Natural killer cell (primary cell): ENCODE results near the gene ATP9A. TPM values are rescaled to one million over a fixed set of nuclear protein-coding genes. Genes with fewer than 3 reads are reported as not detected.
A peak's percentile ranks its signal among the peaks of the same experiment; 100 is the strongest.

Source experiments
- ATAC-seq, 3 donors: fragments of 150-1000 bp in 2 of 3; fragments of 200-7000 bp in 1 of 3; cut with Tn5 transposase; 1 replicate in 1 of 3; 2 replicates in 2 of 3; pipeline ENCODE4 v1.10.0; 2021; ENCODE audit warnings: mild to moderate bottlenecking in 2 of 3, moderate library complexity in 2 of 3
- DNase-seq, 2 donors: peaks; one replicate each; pipeline versions ENCODE4 v3.0.0 to v3.0.0-alpha.2; 2013 to 2021; ENCODE audit warnings: mixed read lengths in 1 of 2
- H3K27ac ChIP-seq: one replicate; pipeline ENCODE4 v1.5.1; 2013; ENCODE audit warnings: mild to moderate bottlenecking, low read length
- H3K27me3 ChIP-seq: one replicate; pipeline ENCODE4 v1.6.1; 2013; ENCODE audit warnings: low read length; ENCODE audit not compliant: control insufficient read depth, insufficient read depth
- H3K36me3 ChIP-seq: one replicate; pipeline ENCODE4 v1.6.1; 2013; ENCODE audit warnings: low read length; ENCODE audit not compliant: control insufficient read depth, insufficient read depth
- H3K4me1 ChIP-seq: one replicate; pipeline ENCODE4 v1.6.1; 2013; ENCODE audit warnings: low read length; ENCODE audit not compliant: control insufficient read depth, insufficient read depth
- H3K4me3 ChIP-seq: one replicate; pipeline ENCODE4 v1.5.1; 2013; ENCODE audit warnings: low read length
- H3K9me3 ChIP-seq: one replicate; pipeline ENCODE4 v1.6.1; 2013; ENCODE audit warnings: low read length; ENCODE audit not compliant: control insufficient read depth, insufficient read depth
- H3K27ac Mint-ChIP-seq, 2 donors: one replicate each; pipeline ENCODE4 v1.8.0; 2022; ENCODE audit warnings: mild to moderate bottlenecking in 2 of 2, mixed read lengths in 2 of 2, moderate library complexity in 1 of 2
- H3K27me3 Mint-ChIP-seq, 2 donors: one replicate each; pipeline ENCODE4 v1.8.0; 2022; ENCODE audit warnings: low read depth in 2 of 2, mixed read lengths in 2 of 2
- H3K36me3 Mint-ChIP-seq: one replicate; pipeline ENCODE4 v1.8.0; 2022; ENCODE audit warnings: mixed read lengths
- H3K4me1 Mint-ChIP-seq, 2 donors: one replicate each; pipeline ENCODE4 v1.8.0; 2022; ENCODE audit warnings: mixed read lengths in 2 of 2
- H3K4me3 Mint-ChIP-seq: one replicate; pipeline ENCODE4 v1.8.0; 2022; ENCODE audit warnings: mild to moderate bottlenecking, moderate library complexity, mixed read lengths
- H3K9me3 Mint-ChIP-seq, 2 donors: one replicate each; pipeline ENCODE4 v1.8.0; 2022; ENCODE audit warnings: mixed read lengths in 2 of 2
- CTCF ChIP-seq: fragments of 200-600 bp; IDR thresholded peaks from one replicate; pipeline ENCODE4 v1.8.0; 2022; ENCODE audit warnings: antibody characterized with exemption
- WGBS: methylation state at CpG from one replicate; pipeline ENCODE4 v1.1.7; 2013; ENCODE audit warnings: missing lambda C conversion rate; ENCODE audit not compliant: insufficient coverage; 5-methylcytosine and 5-hydroxymethylcytosine counted together
- intact Hi-C: fragments of 100-400 bp; cut with micrococcal nuclease; formaldehyde crosslinking; loops from one replicate; pipeline ENCODE4 v1.14.2; 2022
- total RNA-seq, 4 donors: library from RNA; stranded (reverse); fragments of 120-200 nt in 1 of 4; gene quantifications; one replicate each; pipeline versions ENCODE4 v1.2.3 to v1.2.4, GENCODE V29; 2013 to 2022

ATP9A gene
- total RNA-seq, 3 donors from 2014 or later (not counting 1 experiment from before 2014, with no cell fraction given), result 1.4 to 46.8 (median 1.9) TPM

GRCh38 chr20:51633430-51633829, 134.8 kb downstream of the ATP9A start:
- no peaks in the 10 kb centered on the region for H3K36me3 ChIP-seq
- Mint-ChIP-seq H3K27me3 (no peaks in the 10 kb centered on the region), H3K9me3 (no peaks in the 10 kb centered on the region), H3K36me3 (peaks cover 7% of the 10 kb centered on the region), H3K4me1 (peaks cover 19 to 29% of the 10 kb centered on the region in 2 donors), H3K4me3 (no peak overlapping the region), H3K27ac (no peak overlapping the region)
- no peak overlapping the region for H3K27ac ChIP-seq
- DNase-seq, result no peak
- no peak for TF ChIP-seq CTCF
- no peak overlapping the region for H3K4me3 ChIP-seq
- 99% methylated on average over 3 of the region's 3 CpGs for WGBS
- intact Hi-C loops, result no loop called here
- ATAC-seq, result no peak
- no peaks in the 10 kb centered on the region for H3K27me3 ChIP-seq
- no peaks in the 10 kb centered on the region for H3K9me3 ChIP-seq
- H3K4me1 ChIP-seq, result peaks cover 20% of the 10 kb centered on the region

DNA sequence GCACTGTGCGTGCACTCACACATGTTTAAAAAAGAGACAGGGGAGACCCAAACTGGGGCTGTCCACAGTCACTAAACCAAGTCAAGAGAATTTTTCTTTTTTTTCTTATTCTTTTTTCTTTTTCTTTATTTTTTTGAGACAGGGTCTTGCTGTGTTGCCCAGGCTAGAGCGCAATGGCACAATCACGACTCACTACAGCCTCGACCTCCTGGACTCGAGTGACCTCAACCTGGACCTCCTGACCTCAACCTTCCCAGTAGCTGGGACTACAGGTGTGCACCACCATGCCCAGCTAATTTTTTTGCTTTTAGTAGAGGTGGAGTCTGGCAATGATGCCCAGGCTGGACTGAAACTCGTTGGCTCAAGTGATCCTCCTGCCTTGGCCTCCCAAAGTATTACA, 136.2 kb downstream of the ATP9A start:
- H3K4me3 ChIP-seq, result no peak overlapping the region
- DNase-seq, result no peak
- Mint-ChIP-seq H3K36me3 (peaks cover 4% of the 10 kb centered on the region), H3K9me3 (no peaks in the 10 kb centered on the region), H3K4me1 (peaks cover 19 to 29% of the 10 kb centered on the region in 2 donors), H3K27me3 (no peaks in the 10 kb centered on the region), H3K4me3 (peak overlapping the region; percentile 61), H3K27ac (peak overlapping the region; percentile 71 to 80)
- peaks cover 20% of the 10 kb centered on the region for H3K4me1 ChIP-seq
- no peaks in the 10 kb centered on the region for H3K27me3 ChIP-seq
- ATAC-seq, result no peak
- TF ChIP-seq CTCF, result no peak
- intact Hi-C loops, result no loop called here
- H3K27ac ChIP-seq, result no peak overlapping the region
- H3K9me3 ChIP-seq, result no peaks in the 10 kb centered on the region
- no peaks in the 10 kb centered on the region for H3K36me3 ChIP-seq
- 97% methylated on average over 6 of the region's 6 CpGs for WGBS

DNA sequence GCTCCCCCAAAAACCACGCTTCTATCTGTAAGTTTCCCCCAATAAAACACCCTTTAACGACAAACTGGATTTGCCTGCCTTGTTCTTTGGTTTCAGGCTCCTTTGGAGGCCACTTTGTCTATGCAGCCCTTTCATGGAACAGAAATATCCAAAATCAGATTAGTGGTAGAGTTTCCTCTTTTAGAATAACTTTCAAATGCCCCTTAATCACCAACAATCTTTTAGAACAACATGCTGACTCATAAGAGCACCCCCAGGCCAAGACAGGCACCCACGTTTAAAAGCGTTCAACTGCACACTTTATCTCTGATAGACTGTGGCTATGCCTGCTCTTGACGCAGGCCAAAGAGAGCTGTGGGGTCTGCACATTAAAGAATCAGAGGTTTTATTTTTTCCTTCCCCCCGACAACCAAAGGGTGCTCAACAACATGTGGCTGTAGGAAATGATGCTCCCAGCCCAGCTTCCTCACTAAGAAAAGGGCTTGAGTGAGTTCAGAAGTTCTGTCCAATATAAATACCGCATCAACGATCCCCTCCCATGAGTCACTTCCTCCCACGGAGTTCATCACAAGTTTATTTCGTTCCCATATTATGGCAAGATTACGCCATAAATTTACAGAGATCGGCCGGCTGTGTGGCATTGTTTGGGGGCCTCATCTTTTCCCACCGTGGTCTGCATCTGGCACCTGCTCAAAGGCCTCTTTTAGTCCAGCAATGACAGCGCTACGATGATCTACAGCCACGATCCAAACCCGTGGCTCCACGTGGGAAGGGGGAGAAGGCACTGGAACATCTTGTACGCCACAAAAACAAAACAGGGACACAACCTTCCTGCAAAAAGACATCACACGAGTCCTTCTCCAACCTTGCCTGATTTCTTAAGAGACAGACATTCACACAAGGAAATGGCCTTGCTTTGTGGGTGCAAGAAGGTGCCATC, 136.9 kb downstream of the ATP9A start:
- peaks cover 7% of the 10 kb centered on the region for H3K36me3 Mint-ChIP-seq
- intact Hi-C loops, result no loop called here
- WGBS, result 18% methylated on average over 21 of the region's 21 CpGs
- Histone ChIP-seq H3K4me1 (peaks cover 20% of the 10 kb centered on the region), H3K27ac (no peak overlapping the region), H3K36me3 (no peaks in the 10 kb centered on the region), H3K9me3 (no peaks in the 10 kb centered on the region), H3K27me3 (no peaks in the 10 kb centered on the region), H3K4me3 (no peak overlapping the region)
- H3K27me3 Mint-ChIP-seq, result no peaks in the 10 kb centered on the region
- no peak for TF ChIP-seq CTCF
- peak overlapping the region; percentile 71 to 80 for H3K27ac Mint-ChIP-seq
- peak overlapping the region; percentile 61 for H3K4me3 Mint-ChIP-seq
- DNase-seq, result peak in 1 of 2 donors; percentile 26
- no peaks in the 10 kb centered on the region for H3K9me3 Mint-ChIP-seq
- peaks cover 19 to 29% of the 10 kb centered on the region in 2 donors for H3K4me1 Mint-ChIP-seq
- ATAC-seq, result peak; percentile 73 to 77 (median 76)
